ENCODE measurements around the gene TIMP2.

Gene TIMP2

DNA sequence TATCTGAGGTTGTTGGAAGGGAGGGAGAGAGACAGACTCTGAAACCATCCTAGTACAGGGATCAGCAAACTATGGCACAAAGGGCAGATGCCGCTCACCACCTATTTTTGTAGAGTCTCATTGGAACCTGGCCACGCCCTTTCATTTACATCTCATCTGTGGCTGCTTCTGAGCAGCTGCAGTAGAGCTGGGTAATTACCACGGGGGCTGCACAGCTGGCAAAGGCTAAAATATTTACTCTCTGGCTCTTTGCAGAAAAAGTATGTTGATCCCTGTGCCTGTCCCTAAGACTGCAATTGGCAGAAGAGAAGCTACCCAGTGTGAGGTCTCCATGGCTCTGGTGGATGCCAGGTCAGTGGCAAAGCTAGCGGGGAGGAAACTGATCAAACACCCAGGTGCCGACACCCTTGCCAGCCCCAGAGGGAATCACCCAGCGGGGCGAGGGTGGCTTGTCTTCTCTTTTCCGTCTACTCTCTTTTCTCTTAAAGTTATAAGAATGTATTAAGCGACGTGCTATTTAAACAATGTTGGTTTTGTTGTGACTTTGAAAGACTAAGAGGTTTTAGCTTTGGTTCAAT is 36.2 kb downstream of the TIMP2 start:
- no peak for TF ChIP-seq CTCF (IDR thresholded peaks at IDR 0.05; ENCODE audit: borderline replicate concordance, insufficient read depth, low read depth, low read length)
- no peak overlapping the region for H3K4me3 ChIP-seq (ENCODE audit: low read depth, low read length)

DNA sequence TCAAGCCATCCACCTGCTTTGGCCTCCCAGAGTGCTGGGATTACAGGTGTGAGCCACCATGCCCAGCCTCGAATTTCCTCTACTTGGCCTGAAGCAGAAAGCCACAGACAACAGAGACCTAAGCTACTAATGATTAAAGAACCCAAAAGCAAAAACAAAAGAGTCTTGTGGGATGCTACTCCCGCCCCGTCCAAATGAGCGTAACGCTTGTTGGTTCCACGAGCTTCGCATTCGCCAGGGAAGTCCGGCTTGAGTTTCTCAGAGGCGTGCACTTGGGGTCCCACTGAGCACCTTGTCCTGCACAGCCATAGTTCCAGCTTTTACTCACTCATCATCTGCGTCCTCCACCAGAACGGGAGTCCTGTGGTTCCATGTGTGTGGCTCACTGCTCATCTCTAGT is 38.2 kb downstream of the TIMP2 start:
- TF ChIP-seq CTCF (IDR thresholded peaks at IDR 0.05; ENCODE audit: borderline replicate concordance, insufficient read depth, low read depth, low read length) = no peak
- no peak overlapping the region for H3K4me3 ChIP-seq (ENCODE audit: low read depth, low read length)

- TF ChIP-seq CTCF (IDR thresholded peaks at IDR 0.05; ENCODE audit: borderline replicate concordance, insufficient read depth, low read depth, low read length) = no peak
- H3K4me3 ChIP-seq (ENCODE audit: low read depth, low read length) = no peak overlapping the region
These were observed 39.2 kb downstream of the TIMP2 start for GRCh38 chr17:78885956-78886355.

GRCh38 chr17:78884876-78885667 is 40.1 kb downstream of the TIMP2 start:
- no peak for TF ChIP-seq CTCF (IDR thresholded peaks at IDR 0.05; ENCODE audit: borderline replicate concordance, insufficient read depth, low read depth, low read length)
- no peak overlapping the region for H3K4me3 ChIP-seq (ENCODE audit: low read depth, low read length)

DNA sequence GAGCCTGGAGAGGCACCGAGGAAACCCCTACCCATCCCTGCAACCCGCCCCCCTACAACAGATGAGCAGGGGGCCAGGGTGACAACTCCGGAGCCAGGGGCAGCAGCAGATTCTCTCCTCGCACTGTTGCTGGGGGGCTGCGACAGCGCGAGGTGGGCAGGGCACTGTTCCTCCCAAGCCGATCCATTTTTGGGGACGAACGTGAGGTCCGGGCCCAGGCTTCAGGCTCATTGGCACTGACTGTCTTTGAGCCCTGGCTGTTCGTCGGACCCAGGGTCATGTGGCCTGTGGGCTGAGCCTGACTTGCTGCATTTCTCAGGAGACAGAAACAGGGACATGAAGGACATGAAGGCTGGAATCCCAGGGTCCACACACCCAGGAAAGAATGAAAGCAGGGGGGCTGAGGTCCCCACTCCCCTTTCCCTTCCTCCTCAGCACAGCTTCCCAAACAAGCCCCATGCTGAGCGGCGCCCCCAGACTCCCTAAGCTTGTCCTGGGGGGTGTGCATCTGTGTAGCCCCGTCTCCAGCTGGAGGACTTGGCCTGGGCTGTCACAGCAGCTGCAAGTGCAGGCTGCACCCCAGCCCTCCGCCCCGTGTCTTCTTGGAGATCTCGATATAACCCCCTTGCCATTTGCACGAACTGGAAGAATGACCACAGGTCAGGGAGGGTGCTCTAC is 40.9 kb downstream of the TIMP2 start:
- no peak overlapping the region for H3K4me3 ChIP-seq (ENCODE audit: low read depth, low read length)
- no peak for TF ChIP-seq CTCF (IDR thresholded peaks at IDR 0.05; ENCODE audit: borderline replicate concordance, insufficient read depth, low read depth, low read length)

GRCh38 chr17:78883533-78884131 is 41.6 kb downstream of the TIMP2 start:
- TF ChIP-seq CTCF (IDR thresholded peaks at IDR 0.05; ENCODE audit: borderline replicate concordance, insufficient read depth, low read depth, low read length) = no peak
- no peak overlapping the region for H3K4me3 ChIP-seq (ENCODE audit: low read depth, low read length)

Measured in GM12875 (cell line).